HCT116 (cell line): ENCODE measurements around the gene KHSRP.

Source experiments
- CEBPB ChIP-seq: IDR thresholded peaks from 2 replicates; pipeline ENCODE4 v1.6.1; 2012; ENCODE audit warnings: low read depth
- EZH2 ChIP-seq: fragments of 200-600 bp; sonication (generic); IDR thresholded peaks from 2 replicates; pipeline ENCODE4 v1.6.1; 2017; ENCODE audit warnings: antibody characterized with exemption, mixed run types
- EZH2phosphoT487 ChIP-seq: fragments of 200-600 bp; IDR thresholded peaks from 2 replicates; pipeline ENCODE4 v1.6.1; 2018; ENCODE audit warnings: antibody characterized with exemption, borderline replicate concordance
- SP1 ChIP-seq: IDR thresholded peaks from 2 replicates; pipeline ENCODE4 v1.6.1; 2012; ENCODE audit warnings: low read depth
- TCF7L2 ChIP-seq: IDR thresholded peaks from 2 replicates; pipeline ENCODE4 v1.7.0; 2011; ENCODE audit warnings: borderline replicate concordance, inconsistent platforms; ENCODE audit not compliant: insufficient read depth, insufficient read length; ENCODE audit errors: extremely low read depth
- TF ChIP-seq, protein P1 (sequence below), 3 experiments: fragments of 200-600 bp in 1 of 3; sonication (generic) in 1 of 3; IDR thresholded peaks in 2 of 3; conservative IDR thresholded peaks in 1 of 3; 2 replicates each; pipeline ENCODE4 v1.5.1; 2012 to 2017; ENCODE audit warnings: low read depth in 2 of 3, low read length in 2 of 3, antibody characterized with exemption in 1 of 3, borderline replicate concordance in 1 of 3, control low read depth in 1 of 3, mild to moderate bottlenecking in 1 of 3, mixed read lengths in 1 of 3, mixed run types in 1 of 3, moderate library complexity in 1 of 3; ENCODE audit not compliant: insufficient read depth in 1 of 3
- TF ChIP-seq, protein P2 (sequence below): IDR thresholded peaks from 2 replicates; pipeline ENCODE4 v1.6.1; 2012

DNA sequence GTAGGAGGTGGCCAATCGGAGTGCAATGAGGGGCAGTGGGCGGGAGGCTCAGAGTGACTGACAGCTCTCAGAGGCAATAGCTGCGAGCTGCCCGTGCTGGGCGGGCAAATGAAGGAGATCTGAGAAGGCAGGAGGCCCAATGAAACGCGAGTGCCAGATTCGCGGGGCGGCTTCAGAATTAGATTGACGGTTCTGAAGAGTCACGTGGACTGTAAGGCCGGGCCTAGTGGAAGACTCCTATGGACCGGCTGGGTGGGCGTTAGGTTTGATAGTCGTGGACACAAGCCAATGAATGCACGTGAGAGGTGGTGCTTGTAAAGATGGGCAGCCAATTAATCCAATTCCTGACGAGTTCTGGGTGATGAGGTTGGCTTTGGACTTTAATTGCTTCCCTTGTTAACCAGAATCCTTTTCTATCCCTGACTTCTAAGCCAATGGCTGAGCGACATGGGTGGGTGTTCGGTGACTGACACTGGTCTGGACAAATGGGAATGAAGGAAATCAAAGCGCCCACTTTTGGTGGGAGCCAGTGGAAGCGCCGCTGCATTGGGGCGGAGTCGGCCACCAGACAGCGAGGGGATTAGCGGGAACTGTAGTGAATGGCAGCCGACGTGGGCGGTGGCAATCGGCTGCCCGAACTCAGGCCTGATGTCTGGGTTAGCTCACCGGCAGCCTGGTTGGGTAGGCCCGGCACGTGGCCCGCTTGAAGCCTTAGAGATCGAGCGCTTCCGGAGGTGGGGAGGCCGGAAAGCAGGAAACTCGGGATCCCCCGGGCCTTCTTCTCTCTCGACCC is 524 bp upstream of the KHSRP start:
- TF ChIP-seq, protein P1, sequence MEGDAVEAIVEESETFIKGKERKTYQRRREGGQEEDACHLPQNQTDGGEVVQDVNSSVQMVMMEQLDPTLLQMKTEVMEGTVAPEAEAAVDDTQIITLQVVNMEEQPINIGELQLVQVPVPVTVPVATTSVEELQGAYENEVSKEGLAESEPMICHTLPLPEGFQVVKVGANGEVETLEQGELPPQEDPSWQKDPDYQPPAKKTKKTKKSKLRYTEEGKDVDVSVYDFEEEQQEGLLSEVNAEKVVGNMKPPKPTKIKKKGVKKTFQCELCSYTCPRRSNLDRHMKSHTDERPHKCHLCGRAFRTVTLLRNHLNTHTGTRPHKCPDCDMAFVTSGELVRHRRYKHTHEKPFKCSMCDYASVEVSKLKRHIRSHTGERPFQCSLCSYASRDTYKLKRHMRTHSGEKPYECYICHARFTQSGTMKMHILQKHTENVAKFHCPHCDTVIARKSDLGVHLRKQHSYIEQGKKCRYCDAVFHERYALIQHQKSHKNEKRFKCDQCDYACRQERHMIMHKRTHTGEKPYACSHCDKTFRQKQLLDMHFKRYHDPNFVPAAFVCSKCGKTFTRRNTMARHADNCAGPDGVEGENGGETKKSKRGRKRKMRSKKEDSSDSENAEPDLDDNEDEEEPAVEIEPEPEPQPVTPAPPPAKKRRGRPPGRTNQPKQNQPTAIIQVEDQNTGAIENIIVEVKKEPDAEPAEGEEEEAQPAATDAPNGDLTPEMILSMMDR (IDR thresholded peaks at IDR 0.05 in 2 of 3, conservative IDR thresholded peaks at IDR 0.05 in 1 of 3; ENCODE audit: borderline replicate concordance in 1 of 3, insufficient read depth in 1 of 3, low read depth in 2 of 3, low read length in 2 of 3) = no peak
- TF ChIP-seq, protein P2, sequence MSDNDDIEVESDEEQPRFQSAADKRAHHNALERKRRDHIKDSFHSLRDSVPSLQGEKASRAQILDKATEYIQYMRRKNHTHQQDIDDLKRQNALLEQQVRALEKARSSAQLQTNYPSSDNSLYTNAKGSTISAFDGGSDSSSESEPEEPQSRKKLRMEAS = peak; percentile 94
- TF ChIP-seq CEBPB (no peak), EZH2 (no peak), EZH2phosphoT487 (no peak), TCF7L2 (peak; percentile 79), SP1 (peak; percentile 100)
